HG03460 (cell line): ENCODE data around the gene HP1BP3.
"Not testable (repeated sequence)": the region's sequence is repeated elsewhere in the genome, so short reads cannot be mapped to it uniquely, and the experiment has no call there.

Experiments
- ATAC-seq: cut with Tn5 transposase; IDR thresholded peaks from one replicate; pipeline ENCODE4 v1.9.1; 2021; ENCODE audit not compliant: unreplicated experiment

The HP1BP3 gene, protein sequence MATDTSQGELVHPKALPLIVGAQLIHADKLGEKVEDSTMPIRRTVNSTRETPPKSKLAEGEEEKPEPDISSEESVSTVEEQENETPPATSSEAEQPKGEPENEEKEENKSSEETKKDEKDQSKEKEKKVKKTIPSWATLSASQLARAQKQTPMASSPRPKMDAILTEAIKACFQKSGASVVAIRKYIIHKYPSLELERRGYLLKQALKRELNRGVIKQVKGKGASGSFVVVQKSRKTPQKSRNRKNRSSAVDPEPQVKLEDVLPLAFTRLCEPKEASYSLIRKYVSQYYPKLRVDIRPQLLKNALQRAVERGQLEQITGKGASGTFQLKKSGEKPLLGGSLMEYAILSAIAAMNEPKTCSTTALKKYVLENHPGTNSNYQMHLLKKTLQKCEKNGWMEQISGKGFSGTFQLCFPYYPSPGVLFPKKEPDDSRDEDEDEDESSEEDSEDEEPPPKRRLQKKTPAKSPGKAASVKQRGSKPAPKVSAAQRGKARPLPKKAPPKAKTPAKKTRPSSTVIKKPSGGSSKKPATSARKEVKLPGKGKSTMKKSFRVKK

DNA sequence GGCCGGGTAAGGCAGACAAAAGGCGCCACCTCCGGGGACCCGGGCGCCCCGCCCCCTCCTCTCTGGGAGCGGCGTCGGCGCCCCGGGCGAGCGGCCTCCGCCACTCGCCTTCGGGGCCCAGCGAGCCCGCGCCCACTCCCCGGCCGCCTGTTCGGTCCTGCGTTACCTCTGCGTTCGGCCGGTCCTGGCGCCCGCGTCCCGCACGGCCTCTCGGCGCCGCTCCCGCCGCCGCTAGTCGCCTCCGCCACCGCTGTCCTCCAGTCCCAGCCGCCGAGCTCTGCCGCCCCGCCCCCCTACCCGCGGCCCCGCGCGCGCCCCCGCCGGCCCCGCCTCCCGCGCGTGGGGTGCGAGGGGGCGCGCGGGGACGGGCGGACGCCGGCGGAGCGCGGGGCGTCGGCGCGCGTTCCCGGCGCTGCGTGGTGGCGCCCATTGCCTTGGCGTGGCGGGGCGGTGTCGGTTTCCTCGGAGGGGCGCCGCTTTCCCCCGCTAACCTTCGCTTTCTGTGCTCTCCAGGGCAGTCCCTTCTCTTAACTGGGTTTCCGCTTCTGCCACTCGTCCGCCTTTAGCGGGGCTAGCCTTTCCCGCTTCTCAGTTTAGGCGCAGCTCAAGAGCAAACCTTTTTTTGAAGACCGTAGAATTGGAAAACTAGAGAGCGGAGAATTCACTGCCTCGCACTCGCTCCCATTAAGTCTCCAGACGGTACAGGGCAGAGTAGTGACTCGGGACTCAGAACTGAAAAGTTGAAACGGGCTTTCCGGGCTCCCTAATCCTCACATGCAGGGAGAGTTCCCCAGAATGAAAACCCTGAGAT is at the start of gene HP1BP3:
Gene HP1BP3 (minus strand): TSS at position 279 of the 811 bp plus-strand sequence. CDS start 6,867 bp downstream, outside the sequence.
- peak; percentile 45 for ATAC-seq

GRCh38 chr1:20836230-20836629 is 49.1 kb upstream of the HP1BP3 start:
- ATAC-seq, result no peak

GRCh38 chr1:20834780-20835179 is 47.7 kb upstream of the HP1BP3 start:
- no peak for ATAC-seq

- no peak for ATAC-seq
These were observed 47.1 kb upstream of the HP1BP3 start for GRCh38 chr1:20834192-20834591.

- no peak for ATAC-seq
These were observed 43.3 kb upstream of the HP1BP3 start for GRCh38 chr1:20830378-20830777.

DNA sequence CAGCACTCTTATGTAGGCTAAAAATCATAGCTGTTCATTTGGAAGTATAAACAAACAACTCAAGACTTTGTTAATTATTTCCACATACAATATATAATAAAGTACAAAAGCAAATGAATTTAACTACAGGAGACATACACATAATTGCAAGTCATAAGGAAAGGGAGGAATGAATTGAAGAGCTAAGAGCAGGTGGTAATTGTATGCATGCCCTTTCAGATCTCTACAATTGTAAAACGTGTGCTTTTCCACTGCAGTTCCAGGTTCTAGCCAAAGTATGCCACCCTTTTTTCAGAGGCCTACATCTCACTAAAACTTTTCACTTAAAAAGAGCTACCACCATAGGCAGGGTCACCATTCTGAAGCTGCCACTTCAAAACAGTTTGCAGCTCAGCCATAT is 42.8 kb upstream of the HP1BP3 start:
- ATAC-seq, result no peak

- ATAC-seq, result no peak
These were observed 42.4 kb upstream of the HP1BP3 start for GRCh38 chr1:20829531-20829930.

GRCh38 chr1:20823845-20824244 is 36.7 kb upstream of the HP1BP3 start:
- ATAC-seq, result no peak

- ATAC-seq, result no peak
These were observed 34.4 kb upstream of the HP1BP3 start for GRCh38 chr1:20821466-20821865.

- no peak for ATAC-seq
These were observed 32.7 kb upstream of the HP1BP3 start for GRCh38 chr1:20819818-20820217.

DNA sequence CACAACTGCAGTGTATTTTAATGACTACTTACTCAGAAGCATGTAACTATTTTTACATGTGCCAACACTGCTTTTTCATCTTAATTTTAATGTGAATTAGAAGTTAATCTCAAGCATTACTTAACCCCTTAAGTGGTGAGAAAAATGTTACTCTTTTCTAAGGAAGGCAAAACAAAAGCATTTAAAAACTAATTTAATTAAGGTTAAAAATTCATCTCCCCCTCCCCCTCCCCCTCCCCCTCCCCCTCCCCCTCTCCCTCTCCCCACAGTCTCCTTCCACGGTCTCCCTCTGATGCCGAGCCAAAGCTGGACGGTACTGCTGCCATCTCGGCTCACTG is 27.4 kb upstream of the HP1BP3 start:
- ATAC-seq, result no peak

GRCh38 chr1:20811916-20812315 is 24.8 kb upstream of the HP1BP3 start:
- ATAC-seq, result no peak

DNA sequence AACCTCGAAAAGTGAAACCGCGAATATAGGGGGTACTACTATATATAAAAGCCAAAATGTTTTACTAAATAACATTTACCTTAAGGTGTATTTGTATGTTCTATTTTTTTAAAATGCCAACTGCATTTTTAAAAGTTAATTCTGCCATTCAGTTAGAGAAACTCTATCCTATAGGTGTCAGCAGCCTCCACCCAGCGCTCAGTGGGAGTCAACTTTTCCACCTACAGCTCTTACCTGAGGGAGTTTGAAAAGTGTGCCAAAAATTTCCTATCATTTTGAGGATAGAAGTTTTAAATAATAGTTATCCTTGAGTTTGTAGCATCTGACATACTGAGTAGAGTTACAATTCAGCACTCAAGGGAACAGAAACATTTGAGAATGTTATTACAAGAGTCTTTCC is 6.1 kb upstream of the HP1BP3 start:
- no peak for ATAC-seq

DNA sequence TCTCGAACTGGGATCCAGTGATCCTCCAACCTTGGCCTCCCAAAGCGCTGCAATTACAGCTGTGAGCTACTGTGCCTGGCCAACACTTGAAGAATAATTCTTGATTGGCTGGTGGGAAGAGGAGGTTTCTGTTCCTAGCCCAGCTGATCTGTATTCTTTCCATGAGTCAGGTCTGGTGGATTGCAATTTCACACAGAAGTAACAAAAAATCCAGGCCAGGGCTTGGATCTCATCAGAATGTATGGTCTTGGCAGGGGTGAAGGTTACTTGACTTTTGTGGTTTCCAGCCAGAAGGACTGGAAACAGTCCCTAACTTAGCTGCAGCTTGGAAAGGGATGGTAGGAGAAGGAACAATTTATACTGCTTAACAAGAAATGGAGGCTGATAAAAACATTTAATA is 5.1 kb upstream of the HP1BP3 start:
- no peak for ATAC-seq

GRCh38 chr1:20790785-20791184 is 3.7 kb upstream of the HP1BP3 start:
- ATAC-seq, result no peak

GRCh38 chr1:20789598-20789997 is 2.5 kb upstream of the HP1BP3 start:
- not testable (repeated sequence) for ATAC-seq

- no peak for ATAC-seq
These were observed 1.0 kb upstream of the HP1BP3 start for GRCh38 chr1:20787840-20788795.

DNA sequence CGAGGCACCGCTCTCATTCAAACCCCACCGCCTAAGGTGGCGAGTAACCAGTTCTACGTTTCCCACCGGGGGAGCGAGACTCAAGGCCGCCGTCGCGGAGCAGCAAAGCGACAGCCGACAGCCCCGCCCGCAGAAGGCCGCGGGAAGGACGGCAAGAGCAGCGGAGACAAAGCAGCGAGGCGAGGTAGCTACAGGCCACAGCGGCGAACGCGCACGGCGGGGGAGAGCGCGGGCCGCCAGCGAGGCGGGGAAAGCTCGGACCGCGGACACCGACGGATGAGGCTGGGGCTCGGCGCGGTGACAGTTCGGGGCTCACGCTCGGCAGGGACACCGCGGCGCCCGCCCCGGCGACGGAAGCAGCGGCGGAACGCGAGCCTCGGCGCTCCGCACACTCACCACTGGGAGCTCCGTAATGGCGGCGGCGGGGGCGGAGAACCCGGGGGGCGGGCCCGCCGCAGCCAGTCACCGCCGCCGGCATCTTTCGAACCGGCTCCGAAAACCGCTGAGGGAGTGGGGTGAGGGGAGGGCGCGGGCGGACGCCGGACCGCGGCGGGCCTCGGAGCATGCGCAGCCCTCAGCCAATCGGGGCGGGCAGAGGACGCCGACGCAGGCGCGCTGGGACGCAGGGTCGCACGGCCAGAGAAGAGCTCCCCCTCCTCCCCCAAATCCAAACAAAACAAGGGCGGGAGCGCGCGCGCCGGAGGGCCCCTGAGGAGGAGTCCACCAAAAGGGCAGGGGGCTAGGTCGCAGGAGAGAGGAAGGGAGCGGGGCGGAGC is 666 bp downstream of the HP1BP3 start:
- ATAC-seq, result peak; percentile 69

GRCh38 chr1:20785907-20786252 is 1.2 kb downstream of the HP1BP3 start:
- ATAC-seq, result no peak

GRCh38 chr1:20775700-20776099 is 11.4 kb downstream of the HP1BP3 start:
- ATAC-seq, result no peak
